Ascending aorta (tissue), 2 donors: ENCODE data around the gene BAZ1B. TPM values are rescaled to one million over a fixed set of nuclear protein-coding genes. Genes with fewer than 3 reads are reported as not detected.
"Not testable (repeated sequence)": the region's sequence is repeated elsewhere in the genome, so short reads cannot be mapped to it uniquely, and the experiment has no call there.

Source experiments
- DNase-seq, 2 donors: peaks; one replicate each; pipeline ENCODE4 v3.0.0-alpha.2; 2019; ENCODE audit warnings: low spot score in 2 of 2
- H3K27ac ChIP-seq, 2 donors: fragments of 200-600 bp; sonication (generic); one replicate each; pipeline ENCODE4 v1.5.1; 2016 to 2017; ENCODE audit warnings: mild to moderate bottlenecking in 1 of 2
- H3K27me3 ChIP-seq: fragments of 200-600 bp; sonication (generic); one replicate; pipeline ENCODE4 v1.5.1; 2017
- H3K36me3 ChIP-seq, 2 donors: fragments of 200-600 bp; sonication (generic); one replicate each; pipeline ENCODE4 v1.5.1; 2016
- H3K4me1 ChIP-seq, 2 donors: fragments of 200-600 bp; sonication (generic); one replicate each; pipeline ENCODE4 v1.5.1; 2016 to 2017; ENCODE audit warnings: mild to moderate bottlenecking in 1 of 2
- H3K4me3 ChIP-seq, 2 donors: fragments of 200-600 bp; sonication (generic); one replicate each; pipeline ENCODE4 v1.5.1; 2016 to 2017; ENCODE audit warnings: mild to moderate bottlenecking in 1 of 2
- H3K9me3 ChIP-seq, 2 donors: fragments of 200-600 bp; sonication (generic); one replicate each; pipeline ENCODE4 v1.5.1; 2016
- CTCF ChIP-seq, 3 experiments: fragments of 200-600 bp in 2 of 3; fragments of 450-650 bp in 1 of 3; sonication (generic) in 2 of 3; IDR thresholded peaks; one replicate each; pipeline ENCODE4 v1.5.1; 2016 to 2019; ENCODE audit warnings: antibody characterized with exemption in 3 of 3, mild to moderate bottlenecking in 1 of 3, moderate library complexity in 1 of 3
- intact Hi-C: fragments of 100-400 bp; cut with DNase I; formaldehyde crosslinking; loops from one replicate; pipeline ENCODE4 v1.15.1; 2023
- total RNA-seq: library from RNA; depleted of rRNA; stranded (reverse); fragments of >200 nt; gene quantifications from one replicate; pipeline ENCODE4 v1.1.0, GENCODE V29; 2016

BAZ1B gene
- total RNA-seq, 1 donor from 2014 or later, result 28.1 TPM

GRCh38 chr7:73483171-73483570 lies 38.9 kb downstream of the BAZ1B start:
- Histone ChIP-seq H3K27ac (no peak overlapping the region), H3K36me3 (peaks cover 44 to 55% of the 10 kb centered on the region in 2 donors), H3K4me3 (no peak overlapping the region), H3K27me3 (no peaks in the 10 kb centered on the region), H3K4me1 (no peaks in the 10 kb centered on the region), H3K9me3 (no peaks in the 10 kb centered on the region)
- intact Hi-C loops, result no loop called here
- DNase-seq, result no peak
- no peak for TF ChIP-seq CTCF (IDR thresholded peaks at IDR 0.05)

GRCh38 chr7:73482746-73483145 lies 39.3 kb downstream of the BAZ1B start:
- DNase-seq, result no peak
- TF ChIP-seq CTCF (IDR thresholded peaks at IDR 0.05), result no peak
- intact Hi-C loops, result no loop called here
- Histone ChIP-seq H3K9me3 (no peaks in the 10 kb centered on the region), H3K4me3 (no peak overlapping the region), H3K27ac (no peak overlapping the region), H3K4me1 (no peaks in the 10 kb centered on the region), H3K36me3 (peaks cover 46 to 56% of the 10 kb centered on the region in 2 donors), H3K27me3 (no peaks in the 10 kb centered on the region)

- H3K4me1 ChIP-seq, H3K9me3 ChIP-seq, H3K27ac ChIP-seq, DNase-seq, H3K4me3 ChIP-seq, H3K27me3 ChIP-seq, intact Hi-C loops: not testable (repeated sequence)
- peaks cover 50 to 55% of the 10 kb centered on the region in 2 donors for H3K36me3 ChIP-seq
These were observed 40.6 kb downstream of the BAZ1B start for GRCh38 chr7:73481521-73481920.

GRCh38 chr7:73478549-73478948 lies 43.5 kb downstream of the BAZ1B start:
- no peak for TF ChIP-seq CTCF (IDR thresholded peaks at IDR 0.05)
- H3K4me1 ChIP-seq, result no peaks in the 10 kb centered on the region
- DNase-seq, result no peak
- H3K27me3 ChIP-seq, result no peaks in the 10 kb centered on the region
- H3K27ac ChIP-seq, result no peak overlapping the region
- peaks cover 50 to 70% of the 10 kb centered on the region in 2 donors for H3K36me3 ChIP-seq
- intact Hi-C loops, result no loop called here
- no peaks in the 10 kb centered on the region for H3K9me3 ChIP-seq
- H3K4me3 ChIP-seq, result no peak overlapping the region

- H3K4me3 ChIP-seq, result no peak overlapping the region
- H3K27me3 ChIP-seq, result no peaks in the 10 kb centered on the region
- H3K4me1 ChIP-seq, result no peaks in the 10 kb centered on the region
- TF ChIP-seq CTCF (IDR thresholded peaks at IDR 0.05), result no peak
- H3K27ac ChIP-seq, result no peak overlapping the region
- H3K9me3 ChIP-seq, result no peaks in the 10 kb centered on the region
- peaks cover 47 to 73% of the 10 kb centered on the region in 2 donors for H3K36me3 ChIP-seq
- DNase-seq, result no peak
- intact Hi-C loops, result no loop called here
These were observed 44.7 kb downstream of the BAZ1B start for GRCh38 chr7:73477376-73477775.

- H3K36me3 ChIP-seq, result peaks cover 63 to 75% of the 10 kb centered on the region in 2 donors
- H3K27ac ChIP-seq, result no peak overlapping the region
- no peak for DNase-seq
- H3K27me3 ChIP-seq, result no peaks in the 10 kb centered on the region
- H3K4me1 ChIP-seq, result no peaks in the 10 kb centered on the region
- no peak overlapping the region for H3K4me3 ChIP-seq
- no peaks in the 10 kb centered on the region for H3K9me3 ChIP-seq
- intact Hi-C loops, result no loop called here
- TF ChIP-seq CTCF (IDR thresholded peaks at IDR 0.05), result no peak
These were observed 51.9 kb downstream of the BAZ1B start for GRCh38 chr7:73470208-73470607.

GRCh38 chr7:73467046-73467445 lies 55.0 kb downstream of the BAZ1B start:
- peaks cover 74 to 82% of the 10 kb centered on the region in 2 donors for H3K36me3 ChIP-seq
- H3K27me3 ChIP-seq, DNase-seq, H3K27ac ChIP-seq, intact Hi-C loops, H3K4me1 ChIP-seq, H3K4me3 ChIP-seq, H3K9me3 ChIP-seq: not testable (repeated sequence)
